ENCODE data around the gene TTC14. TPM values are rescaled to one million over a fixed set of nuclear protein-coding genes. Genes with fewer than 3 reads are reported as not detected.

Gene TTC14
- total RNA-seq, 2 donors from 2014 or later: 53.1 to 56.0 TPM

DNA sequence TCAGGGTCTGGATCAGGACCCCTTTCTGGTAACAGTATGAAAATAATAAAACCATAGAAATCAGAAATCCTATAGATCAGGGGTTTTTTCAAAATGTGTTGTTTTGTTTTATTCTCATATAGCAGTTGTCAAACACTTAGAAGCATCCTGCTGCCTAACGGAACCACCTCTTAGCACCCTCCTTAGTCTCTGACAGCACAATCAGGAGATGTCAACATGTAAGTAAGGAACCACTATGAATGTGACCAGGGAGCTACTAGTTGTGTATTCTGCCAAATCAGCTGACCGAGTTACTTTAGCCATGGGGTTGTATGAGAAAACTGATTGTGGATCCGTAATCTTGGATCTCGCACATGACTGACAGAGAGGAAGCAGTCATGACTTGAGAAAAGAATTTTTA, 55.1 kb downstream of the TTC14 start:
- ATAC-seq (replicated peaks in 1 of 2) (no peak), DNase-seq (no peak)
- Mint-ChIP-seq H3K9me3 (no peaks in the 10 kb centered on the region), H3K4me3 (no peak overlapping the region), H3K27me3 (ENCODE audit: low read depth) (peaks cover 23% of the 10 kb centered on the region), H3K36me3 (ENCODE audit: insufficient read depth in 2 of 2) (no peaks in the 10 kb centered on the region), H3K27ac (no peak overlapping the region), H3K4me1 (ENCODE audit: low read depth) (no peaks in the 10 kb centered on the region)

Other genes with a start within 250 kb of the TTC14 start
- gene CCDC39, start 77.3 kb downstream of the TTC14 start, total RNA-seq: not detected